ENCODE results near the gene FN1. TPM values are rescaled to one million over a fixed set of nuclear protein-coding genes. Genes with fewer than 3 reads are reported as not detected.
"Not testable (repeated sequence)": the region's sequence is repeated elsewhere in the genome, so short reads cannot be mapped to it uniquely, and the experiment has no call there.

FN1 gene
- total and polyA plus RNA-seq, 2 donors (not counting 1 experiment from before 2014, with no cell fraction given), result 0.05 TPM; not detected in 1

DNA sequence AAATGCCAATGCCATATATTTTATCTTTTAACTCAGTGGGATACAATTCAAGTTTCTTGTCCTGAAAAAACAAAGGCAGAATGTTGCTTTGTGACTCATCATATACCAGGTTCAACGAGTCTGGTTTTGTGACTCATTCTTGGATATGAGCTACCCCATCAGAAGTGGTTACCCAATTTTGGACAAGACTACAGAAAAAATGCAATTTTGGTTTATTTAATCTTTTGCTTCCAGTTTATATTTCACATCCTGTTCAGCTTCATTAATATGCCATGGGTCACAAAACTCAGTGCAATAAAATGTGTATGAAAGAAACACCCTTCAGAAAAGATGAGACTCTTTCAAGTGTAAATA lies 25.0 kb downstream of the FN1 start:
- H3K9me3 Mint-ChIP-seq (ENCODE audit: insufficient read depth), result no peaks in the 10 kb centered on the region
- 17% methylated on average over 1 of the region's 1 CpG for WGBS (ENCODE audit: insufficient coverage)
- no peaks in the 10 kb centered on the region for H4K20me1 ChIP-seq (ENCODE audit: control insufficient read depth, insufficient read depth, low read length, poor library complexity, severe bottlenecking)
- peaks cover 21% of the 10 kb centered on the region for H3K27me3 Mint-ChIP-seq
- H3K4me1 Mint-ChIP-seq, result no peaks in the 10 kb centered on the region
- H3K27ac Mint-ChIP-seq, result no peak overlapping the region
- no peak for ATAC-seq (ENCODE audit: low read depth)
- H3K4me3 Mint-ChIP-seq, result no peak overlapping the region
- no peak overlapping the region for H2AFZ ChIP-seq (ENCODE audit: insufficient read depth, low read depth, low read length, poor library complexity, severe bottlenecking)
- no peak for DNase-seq
- no peaks in the 10 kb centered on the region for H3K36me3 ChIP-seq (replicated peaks in 1 of 2; ENCODE audit: control extremely low read depth in 1 of 2, control insufficient read depth in 1 of 2, extremely low read depth in 1 of 2, insufficient read depth in 2 of 2, low read length in 1 of 2)
- ChIA-PET POLR2A (no interaction called here), CTCF (interaction anchor here (0.6 kb wide), 1 partner anchor 9 kb away, joined by 3 read pairs; no protein-coding TSS in a partner anchor)
- H3K27ac ChIP-seq (ENCODE audit: low read length in 2 of 2), result no peak overlapping the region
- intact Hi-C loops (cut with micrococcal nuclease), result no loop called here
- no peak overlapping the region for H3K4me3 ChIP-seq (ENCODE audit: control extremely low read depth in 1 of 5, extremely low read depth in 1 of 5, insufficient read depth in 1 of 5, low read depth in 2 of 5, low read length in 4 of 5)
- H3K9me3 ChIP-seq (ENCODE audit: control extremely low read depth in 1 of 3, control insufficient read depth in 2 of 3, insufficient read depth in 1 of 3, low read length in 2 of 3), result peaks cover 0 to 2% (median 0%) of the 10 kb centered on the region in 3 donors
- no peak overlapping the region for H3K4me2 ChIP-seq (replicated peaks; ENCODE audit: low read depth, low read length, poor library complexity, severe bottlenecking)
- H3K9ac ChIP-seq (ENCODE audit: low read length), result no peak overlapping the region
- peaks cover 0 to 4% (median 0%) of the 10 kb centered on the region in 4 experiments for H3K27me3 ChIP-seq (replicated peaks in 1 of 4; ENCODE audit: control extremely low read depth in 1 of 4, control insufficient read depth in 3 of 4, insufficient read depth in 4 of 4, low read length in 3 of 4)
- TF ChIP-seq, protein P1, sequence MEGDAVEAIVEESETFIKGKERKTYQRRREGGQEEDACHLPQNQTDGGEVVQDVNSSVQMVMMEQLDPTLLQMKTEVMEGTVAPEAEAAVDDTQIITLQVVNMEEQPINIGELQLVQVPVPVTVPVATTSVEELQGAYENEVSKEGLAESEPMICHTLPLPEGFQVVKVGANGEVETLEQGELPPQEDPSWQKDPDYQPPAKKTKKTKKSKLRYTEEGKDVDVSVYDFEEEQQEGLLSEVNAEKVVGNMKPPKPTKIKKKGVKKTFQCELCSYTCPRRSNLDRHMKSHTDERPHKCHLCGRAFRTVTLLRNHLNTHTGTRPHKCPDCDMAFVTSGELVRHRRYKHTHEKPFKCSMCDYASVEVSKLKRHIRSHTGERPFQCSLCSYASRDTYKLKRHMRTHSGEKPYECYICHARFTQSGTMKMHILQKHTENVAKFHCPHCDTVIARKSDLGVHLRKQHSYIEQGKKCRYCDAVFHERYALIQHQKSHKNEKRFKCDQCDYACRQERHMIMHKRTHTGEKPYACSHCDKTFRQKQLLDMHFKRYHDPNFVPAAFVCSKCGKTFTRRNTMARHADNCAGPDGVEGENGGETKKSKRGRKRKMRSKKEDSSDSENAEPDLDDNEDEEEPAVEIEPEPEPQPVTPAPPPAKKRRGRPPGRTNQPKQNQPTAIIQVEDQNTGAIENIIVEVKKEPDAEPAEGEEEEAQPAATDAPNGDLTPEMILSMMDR (IDR thresholded peaks at IDR 0.05), result no peak
- TF ChIP-seq EZH2 (IDR thresholded peaks at IDR 0.05; ENCODE audit: borderline replicate concordance, insufficient read depth, low read depth, low read length, poor library complexity, severe bottlenecking), result no peak
- H3K4me1 ChIP-seq (ENCODE audit: control insufficient read depth in 2 of 2, insufficient read depth in 2 of 2, low read length in 2 of 2), result no peaks in the 10 kb centered on the region
- no peaks in the 10 kb centered on the region for H3K79me2 ChIP-seq (ENCODE audit: control insufficient read depth, insufficient read depth, low read length)

DNA sequence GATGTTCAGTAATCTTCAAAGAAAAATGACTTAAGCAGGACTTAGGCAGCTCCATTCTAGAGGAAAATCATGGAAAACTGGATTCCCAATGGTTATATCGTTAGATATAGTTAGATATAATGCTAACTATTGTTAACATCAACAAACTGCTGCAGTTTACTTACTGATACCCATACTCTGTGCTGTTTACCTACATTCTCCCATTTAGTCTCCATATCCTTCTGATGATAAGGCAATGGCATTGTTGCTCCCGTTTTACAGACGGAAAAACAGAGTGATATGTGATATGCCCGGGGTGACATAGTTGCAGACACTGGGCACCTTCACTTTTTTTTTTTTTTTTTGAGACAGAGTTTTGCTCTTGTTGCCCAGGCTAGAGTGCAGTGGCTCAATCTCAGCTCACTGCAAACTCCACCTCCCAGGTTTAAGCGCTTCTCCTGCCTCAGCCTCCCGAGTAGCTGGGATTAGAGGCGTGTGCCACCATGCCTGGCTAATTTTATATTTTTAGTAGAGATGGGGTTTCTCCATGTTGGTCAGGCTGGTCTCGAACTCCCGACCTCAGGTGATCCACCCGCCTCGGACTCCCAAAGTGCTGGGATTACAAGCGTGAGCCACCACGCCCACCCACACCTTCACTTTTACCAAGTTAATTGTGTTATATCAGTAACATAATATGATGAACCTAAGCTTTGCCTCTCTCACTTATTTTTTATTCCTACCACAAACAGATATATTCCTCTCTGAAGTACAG lies 25.5 kb downstream of the FN1 start:
- H3K9me3 ChIP-seq (ENCODE audit: control extremely low read depth in 1 of 3, control insufficient read depth in 2 of 3, insufficient read depth in 1 of 3, low read length in 2 of 3); H3K27ac ChIP-seq (ENCODE audit: low read length in 2 of 2); H3K27ac Mint-ChIP-seq; H3K4me3 Mint-ChIP-seq; H3K4me3 ChIP-seq (ENCODE audit: control extremely low read depth in 1 of 5, extremely low read depth in 1 of 5, insufficient read depth in 1 of 5, low read depth in 2 of 5, low read length in 4 of 5); ATAC-seq (ENCODE audit: low read depth); H3K79me2 ChIP-seq (ENCODE audit: control insufficient read depth, insufficient read depth, low read length); H3K4me1 ChIP-seq (ENCODE audit: control insufficient read depth in 2 of 2, insufficient read depth in 2 of 2, low read length in 2 of 2); H3K4me2 ChIP-seq (replicated peaks; ENCODE audit: low read depth, low read length, poor library complexity, severe bottlenecking); H3K9me3 Mint-ChIP-seq (ENCODE audit: insufficient read depth); H3K4me1 Mint-ChIP-seq; H2AFZ ChIP-seq (ENCODE audit: insufficient read depth, low read depth, low read length, poor library complexity, severe bottlenecking); intact Hi-C loops (cut with micrococcal nuclease); H3K36me3 ChIP-seq (replicated peaks in 1 of 2; ENCODE audit: control extremely low read depth in 1 of 2, control insufficient read depth in 1 of 2, extremely low read depth in 1 of 2, insufficient read depth in 2 of 2, low read length in 1 of 2); DNase-seq; H3K27me3 ChIP-seq (replicated peaks in 1 of 4; ENCODE audit: control extremely low read depth in 1 of 4, control insufficient read depth in 3 of 4, insufficient read depth in 4 of 4, low read length in 3 of 4); POLR2A ChIA-PET; CTCF ChIA-PET; H3K9ac ChIP-seq (ENCODE audit: low read length); H4K20me1 ChIP-seq (ENCODE audit: control insufficient read depth, insufficient read depth, low read length, poor library complexity, severe bottlenecking): not testable (repeated sequence)
- H3K27me3 Mint-ChIP-seq, result peaks cover 21% of the 10 kb centered on the region
- WGBS (ENCODE audit: insufficient coverage), result 100% methylated on average over 4 of the region's 13 CpGs
